Urinary bladder (tissue), 4 donors: Measurements from ENCODE around the gene HRG. TPM values are rescaled to one million over a fixed set of nuclear protein-coding genes. Genes with fewer than 3 reads are reported as not detected.
"Not testable (repeated sequence)": the region's sequence is repeated elsewhere in the genome, so short reads cannot be mapped to it uniquely, and the experiment has no call there.

Source experiments
- DNase-seq: peaks from one replicate; pipeline ENCODE4 v3.0.0-alpha.2; 2015; ENCODE audit errors: extremely low spot score
- H3K27ac ChIP-seq: one replicate; pipeline ENCODE4 v1.5.1; 2013; ENCODE audit warnings: low read depth, mild to moderate bottlenecking, moderate library complexity
- H3K36me3 ChIP-seq: one replicate; pipeline ENCODE4 v1.6.1; 2013; ENCODE audit warnings: mild to moderate bottlenecking, moderate library complexity; ENCODE audit not compliant: insufficient read depth
- H3K4me1 ChIP-seq: one replicate; pipeline ENCODE4 v1.6.1; 2013; ENCODE audit warnings: mild to moderate bottlenecking, moderate library complexity; ENCODE audit not compliant: insufficient read depth
- H3K4me3 ChIP-seq: one replicate; pipeline ENCODE4 v1.5.1; 2013; ENCODE audit warnings: low read depth, low read length
- WGBS: extraction: QIAGEN DNeasy Blood & Tissue Kit; methylation state at CpG from one replicate; pipeline ENCODE4 v1.1.7; 2013; 5-methylcytosine and 5-hydroxymethylcytosine counted together
- polyA plus RNA-seq: library from polyadenylated mRNA; stranded (reverse); fragments of 200-250 nt; gene quantifications from one replicate; pipeline ENCODE4 v1.2.3, GENCODE V29; 2013
- total RNA-seq: library from RNA; depleted of rRNA; stranded (reverse); fragments of >200 nt; gene quantifications from one replicate; pipeline ENCODE4 v1.2.3, GENCODE V29; 2014
- donor health status: healthy with polysubstance abuse.
- donor health status: healthy.

HRG gene
- total and polyA plus RNA-seq, 2 donors: 0.46 TPM; not detected in 1

GRCh38 chr3:186628756-186629155 is 37.1 kb upstream of the HRG start:
- WGBS: 83% methylated on average over 7 of the region's 7 CpGs
- Histone ChIP-seq H3K36me3 (no peaks in the 10 kb centered on the region), H3K27ac (no peak overlapping the region), H3K4me1 (no peaks in the 10 kb centered on the region), H3K4me3 (no peak overlapping the region)
- DNase-seq: no peak

- Histone ChIP-seq H3K4me1 (no peaks in the 10 kb centered on the region), H3K4me3 (no peak overlapping the region), H3K27ac (no peak overlapping the region), H3K36me3 (no peaks in the 10 kb centered on the region)
- 67% methylated on average over 6 of the region's 6 CpGs for WGBS
- no peak for DNase-seq
These were observed 34.7 kb upstream of the HRG start for GRCh38 chr3:186630950-186631641.

- H3K36me3 ChIP-seq: no peaks in the 10 kb centered on the region
- H3K27ac ChIP-seq: no peak overlapping the region
- no peaks in the 10 kb centered on the region for H3K4me1 ChIP-seq
- no peak for DNase-seq
- no peak overlapping the region for H3K4me3 ChIP-seq
These were observed 32.3 kb upstream of the HRG start for GRCh38 chr3:186633481-186633880.

- not testable (repeated sequence) for H3K36me3 ChIP-seq, H3K4me1 ChIP-seq, H3K27ac ChIP-seq, DNase-seq, H3K4me3 ChIP-seq
- WGBS: 91% methylated on average over 5 of the region's 5 CpGs
These were observed 31.6 kb upstream of the HRG start for GRCh38 chr3:186634207-186634606.

- no peak overlapping the region for H3K4me3 ChIP-seq
- 85% methylated on average over 3 of the region's 3 CpGs for WGBS
- H3K27ac ChIP-seq: no peak overlapping the region
- no peaks in the 10 kb centered on the region for H3K4me1 ChIP-seq
- H3K36me3 ChIP-seq: no peaks in the 10 kb centered on the region
- no peak for DNase-seq
These were observed 30.3 kb upstream of the HRG start for GRCh38 chr3:186635532-186635931.

- H3K4me3 ChIP-seq: no peak overlapping the region
- WGBS: 67% methylated on average over 7 of the region's 7 CpGs
These were observed 29.3 kb upstream of the HRG start for GRCh38 chr3:186636536-186636935.

GRCh38 chr3:186637686-186638085 is 28.1 kb upstream of the HRG start:
- no peak for DNase-seq
- H3K36me3 ChIP-seq: no peaks in the 10 kb centered on the region
- H3K27ac ChIP-seq: no peak overlapping the region
- no peaks in the 10 kb centered on the region for H3K4me1 ChIP-seq
- 70% methylated on average over 3 of the region's 3 CpGs for WGBS
- no peak overlapping the region for H3K4me3 ChIP-seq

More at GRCh38 chr3:186636536-186636935, 29.3 kb upstream of the HRG start:
- Histone ChIP-seq H3K4me1 (no peaks in the 10 kb centered on the region), H3K36me3 (no peaks in the 10 kb centered on the region), H3K27ac (no peak overlapping the region)
- no peak for DNase-seq

- H3K27ac ChIP-seq: no peak overlapping the region
- WGBS: 75% methylated on average over 2 of the region's 2 CpGs
- H3K36me3 ChIP-seq: no peaks in the 10 kb centered on the region
- no peak for DNase-seq
- no peak overlapping the region for H3K4me3 ChIP-seq
- H3K4me1 ChIP-seq: no peaks in the 10 kb centered on the region
These were observed 27.6 kb upstream of the HRG start for GRCh38 chr3:186638259-186638658.

- no peak for DNase-seq
- Histone ChIP-seq H3K4me1 (no peaks in the 10 kb centered on the region), H3K4me3 (no peak within 1 kb of the TSS), H3K27ac (no peak within 1 kb of the TSS), H3K36me3 (no peaks in the 10 kb centered on the region)
- WGBS: 84% methylated on average over 1 of the region's 1 CpG
These were observed 25.9 kb upstream of the HRG start, which contains the start of gene FETUB for GRCh38 chr3:186639778-186640472. Gene FETUB (plus strand): TSS chr3:186640399. CDS start chr3:186640461, 62 bp downstream.

GRCh38 chr3:186640473-186640818 is 25.4 kb upstream of the HRG start:
- Histone ChIP-seq H3K4me3 (no peak overlapping the region), H3K4me1 (no peaks in the 10 kb centered on the region), H3K36me3 (no peaks in the 10 kb centered on the region), H3K27ac (no peak overlapping the region)
- no peak for DNase-seq
- 53% methylated on average over 9 of the region's 9 CpGs for WGBS

GRCh38 chr3:186640929-186641328 is 24.9 kb upstream of the HRG start:
- Histone ChIP-seq H3K36me3 (no peaks in the 10 kb centered on the region), H3K27ac (no peak overlapping the region), H3K4me1 (no peaks in the 10 kb centered on the region), H3K4me3 (no peak overlapping the region)
- DNase-seq: no peak

- DNase-seq: no peak
- Histone ChIP-seq H3K4me1 (no peaks in the 10 kb centered on the region), H3K4me3 (no peak overlapping the region), H3K27ac (no peak overlapping the region), H3K36me3 (no peaks in the 10 kb centered on the region)
- 43% methylated on average over 3 of the region's 3 CpGs for WGBS
These were observed 23.8 kb upstream of the HRG start for GRCh38 chr3:186642014-186642413.

GRCh38 chr3:186643493-186643892 is 22.3 kb upstream of the HRG start:
- Histone ChIP-seq H3K4me3 (no peak overlapping the region), H3K27ac (no peak overlapping the region), H3K4me1 (no peaks in the 10 kb centered on the region), H3K36me3 (no peaks in the 10 kb centered on the region)
- WGBS: 64% methylated on average over 1 of the region's 1 CpG
- DNase-seq: no peak

- H3K4me3 ChIP-seq: no peak overlapping the region
- no peak overlapping the region for H3K27ac ChIP-seq
- DNase-seq: no peak
- WGBS: 70% methylated on average over 3 of the region's 3 CpGs
- H3K36me3 ChIP-seq: no peaks in the 10 kb centered on the region
- H3K4me1 ChIP-seq: no peaks in the 10 kb centered on the region
These were observed 21.1 kb upstream of the HRG start for GRCh38 chr3:186644683-186645082.
